NCI-H2171 treated with DMSO at 0.1 percent for 48 hours (cell line): Measurements from ENCODE around the gene UNC79.
"Not testable (repeated sequence)": the region's sequence is repeated elsewhere in the genome, so short reads cannot be mapped to it uniquely, and the experiment has no call there.

Experiments
- DNase-seq: peaks from one replicate; lab custom pipeline; 2025; lab: John Stamatoyannopoulos, UW

Gene UNC79

DNA sequence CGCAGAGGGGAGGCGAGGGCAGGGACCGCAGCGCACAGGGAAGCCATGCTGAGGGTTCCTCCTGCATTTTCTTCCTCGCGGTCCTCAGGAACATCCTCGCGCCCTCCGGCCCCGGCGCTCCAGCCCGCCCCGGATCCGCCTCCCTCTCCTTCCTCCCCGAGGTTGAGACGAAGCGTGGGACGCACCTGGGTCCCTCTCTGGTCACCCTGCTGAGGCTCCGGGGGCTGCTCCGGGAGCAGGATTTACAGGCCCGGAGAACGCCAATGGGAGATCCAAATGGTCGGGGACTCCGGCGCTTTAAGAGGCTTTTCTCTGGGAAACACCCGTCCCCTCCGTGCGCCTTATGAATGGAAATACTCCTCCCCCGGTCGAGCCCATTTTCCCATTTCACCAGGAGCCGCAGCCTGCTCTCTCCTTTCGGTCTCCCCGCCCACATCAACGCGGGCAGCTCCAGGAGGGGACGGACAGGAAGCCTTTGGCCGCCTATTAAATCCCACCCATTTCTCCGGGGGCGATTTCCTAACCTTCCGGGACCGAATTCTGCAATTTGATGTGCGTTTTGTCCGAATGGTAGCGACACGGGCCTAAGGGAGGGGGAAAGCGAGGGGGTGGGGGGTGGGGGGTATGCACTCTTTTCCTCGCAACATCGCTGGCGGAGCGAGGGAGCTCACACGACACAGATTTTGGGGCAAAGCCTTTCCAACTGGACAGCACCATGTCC, at the start of gene UNC79:
TSS of gene UNC79 (plus strand) at position 625 of the 721 bp plus-strand sequence. CDS start at position 716, 91 bp downstream.
- peak; percentile 81 for DNase-seq

DNA sequence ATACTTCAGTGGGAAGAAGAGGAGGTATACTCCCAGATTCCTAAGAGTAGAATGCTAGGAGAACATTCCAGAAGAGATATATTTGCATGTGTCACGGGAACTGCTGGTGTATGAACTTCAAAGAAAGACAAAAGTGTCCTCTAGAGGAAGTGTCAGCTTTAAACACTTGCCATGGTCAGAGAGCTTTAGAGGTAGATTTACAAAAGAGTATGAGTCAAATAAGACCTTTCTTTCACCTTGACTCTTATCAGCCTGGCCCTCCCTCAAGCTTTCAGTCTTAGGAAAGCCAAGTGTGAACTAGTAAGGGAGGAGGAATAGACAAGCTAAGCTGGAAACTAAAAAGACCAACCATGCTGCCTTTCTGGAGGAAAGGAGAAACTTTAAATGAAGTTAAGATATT, 49.1 kb upstream of the UNC79 start:
- DNase-seq: no peak

DNA sequence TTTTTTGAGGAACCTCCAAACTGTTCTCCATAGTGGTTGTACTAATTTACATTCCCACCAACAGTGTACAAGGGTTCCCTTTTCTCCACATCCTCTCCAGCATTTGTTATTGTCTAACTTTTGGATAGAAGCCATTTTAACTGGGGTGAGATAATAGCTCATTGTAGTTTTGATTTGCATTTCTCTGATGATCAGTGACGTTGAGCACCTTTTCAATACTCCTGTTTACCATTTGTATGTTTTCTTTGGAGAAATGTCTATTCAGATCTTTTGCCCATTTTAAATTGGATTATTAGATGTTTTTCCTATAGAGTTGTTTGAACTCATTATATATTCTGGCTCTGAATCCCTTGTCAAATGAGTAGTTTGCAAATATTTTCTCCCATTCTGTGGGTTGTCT, 46.5 kb upstream of the UNC79 start:
- DNase-seq: not testable (repeated sequence)

DNA sequence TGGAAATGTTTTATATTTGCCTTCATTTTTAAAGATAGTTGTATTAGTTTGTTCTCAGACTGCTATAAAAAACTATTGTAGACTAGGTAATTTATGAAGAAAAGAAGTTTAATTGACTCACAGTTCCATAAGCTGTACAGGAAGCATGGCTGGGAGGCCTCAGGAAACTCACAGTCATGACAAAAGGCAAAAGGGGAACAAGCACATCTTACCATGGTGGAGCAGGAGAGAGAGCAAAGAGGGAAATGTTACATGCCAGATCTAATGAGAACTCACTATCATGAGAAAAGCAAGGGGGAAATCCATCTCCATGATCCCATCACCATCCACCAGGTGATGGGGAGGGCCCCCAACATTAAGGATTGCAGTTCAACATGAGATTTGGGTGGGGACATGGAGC, 35.5 kb upstream of the UNC79 start:
- no peak for DNase-seq

DNA sequence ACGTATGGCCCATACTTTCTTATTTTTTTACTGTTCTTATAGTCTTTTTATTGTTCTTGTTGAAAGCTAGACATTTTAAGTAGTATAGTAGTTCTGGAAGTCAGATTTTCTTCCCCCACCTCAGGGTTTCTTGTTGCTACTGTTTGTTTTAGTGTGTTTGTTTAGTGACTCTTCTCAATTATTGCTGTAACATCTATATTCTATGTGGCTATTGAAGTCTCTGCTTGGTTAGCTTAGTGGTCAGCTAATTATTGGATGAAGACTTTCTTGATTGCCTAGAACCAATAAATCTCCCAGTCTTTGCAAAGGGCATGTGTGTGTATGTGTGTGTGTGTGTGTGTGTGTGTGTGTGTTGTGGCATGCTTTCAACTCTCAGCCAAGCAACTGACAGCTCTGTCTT, 34.3 kb upstream of the UNC79 start:
- DNase-seq: no peak

DNA sequence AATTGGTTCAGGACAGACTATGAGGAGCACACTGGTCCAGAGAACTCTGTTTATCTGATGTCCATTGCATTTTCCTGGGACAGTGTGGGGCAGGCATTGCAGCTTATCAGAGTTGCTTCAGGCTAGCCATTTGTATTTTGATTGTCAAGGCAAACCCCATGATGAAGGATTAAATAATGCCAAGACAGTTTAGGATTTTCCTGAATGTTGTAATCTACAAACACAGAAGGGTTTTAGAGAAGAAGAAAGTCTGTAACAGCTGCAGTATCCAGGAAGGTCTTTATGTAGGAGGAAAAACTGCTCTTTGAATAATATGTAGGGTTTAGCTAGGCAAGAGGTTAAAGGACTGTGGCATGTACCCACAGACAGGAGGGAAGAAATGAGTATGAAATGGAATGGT, 32.2 kb upstream of the UNC79 start:
- DNase-seq: no peak

DNA sequence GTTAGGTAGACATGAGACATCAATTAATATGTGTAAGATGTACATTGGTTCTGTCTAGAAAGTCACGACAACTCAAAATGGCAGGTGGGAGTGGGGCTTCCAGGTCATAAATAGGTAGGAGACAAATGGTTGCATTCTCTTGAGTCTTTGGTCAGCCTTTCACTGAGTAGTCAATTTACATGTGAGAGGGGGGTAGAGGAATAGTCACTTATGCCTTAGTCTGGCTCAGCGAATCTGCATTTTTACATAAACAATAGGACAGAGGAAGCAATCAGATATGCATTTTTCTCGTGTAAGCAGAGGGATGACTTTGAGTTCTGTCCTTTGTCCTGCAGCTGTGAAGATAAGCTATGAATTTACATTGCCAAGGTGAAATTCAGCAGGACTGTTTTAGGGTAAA, 27.8 kb upstream of the UNC79 start:
- no peak for DNase-seq

DNA sequence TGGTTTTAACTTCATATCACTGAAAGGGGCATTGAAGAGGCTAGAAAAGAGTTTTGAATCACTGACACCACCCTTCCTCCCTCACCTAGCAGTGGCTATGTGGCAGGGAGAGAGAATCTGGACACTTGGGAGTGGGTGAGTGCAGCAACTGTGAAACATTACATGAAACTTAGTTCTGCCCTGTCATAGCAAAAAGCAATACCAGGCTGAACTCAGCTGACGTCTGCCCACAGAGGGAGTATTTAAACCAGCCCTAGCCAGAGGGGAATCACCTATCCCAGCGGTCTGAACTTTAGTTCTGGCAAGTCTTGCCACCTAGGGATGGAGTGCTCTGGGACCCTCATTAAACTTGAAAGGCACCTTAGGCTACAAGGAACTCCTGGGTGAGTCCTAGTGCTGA, 20.7 kb upstream of the UNC79 start:
- DNase-seq: no peak

DNA sequence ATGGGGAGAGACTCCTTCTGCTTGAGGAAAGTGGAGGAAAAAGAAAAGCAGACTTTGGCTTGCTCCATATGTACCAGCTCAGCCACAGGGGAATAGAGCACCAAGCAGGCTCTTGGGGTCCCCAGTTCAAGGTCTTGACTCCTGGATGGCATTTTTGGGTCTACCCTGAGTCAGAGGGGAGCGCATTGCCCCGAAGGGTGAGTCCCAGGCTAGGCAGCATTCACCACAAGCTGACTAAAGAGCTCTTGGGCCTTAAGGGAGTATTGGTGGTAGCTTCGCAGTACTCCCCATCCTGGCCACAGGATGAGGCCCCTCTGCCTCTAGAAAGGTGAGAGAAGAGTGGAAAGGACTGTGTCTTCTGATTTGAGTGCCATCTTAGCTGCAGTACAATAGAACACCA, 19.8 kb upstream of the UNC79 start:
- DNase-seq: no peak

DNA sequence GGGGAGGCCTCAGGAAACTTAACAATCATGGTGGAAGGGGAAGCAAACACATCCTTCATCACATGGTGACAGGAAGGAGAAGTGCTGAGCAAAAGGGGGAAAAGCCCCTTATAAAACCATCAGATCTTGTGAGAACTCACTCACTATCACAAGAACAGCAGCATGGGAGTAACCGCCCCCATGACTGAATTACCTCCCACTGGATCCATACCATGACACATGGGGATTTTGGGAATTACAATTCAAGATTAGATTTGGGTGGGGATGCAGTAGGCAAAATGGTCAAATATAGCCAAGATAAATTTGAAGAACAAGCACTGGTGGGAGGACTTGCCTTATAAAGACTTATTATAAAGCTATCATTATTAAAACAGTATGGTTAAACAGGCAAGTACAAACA, 5.6 kb upstream of the UNC79 start:
- not testable (repeated sequence) for DNase-seq

DNA sequence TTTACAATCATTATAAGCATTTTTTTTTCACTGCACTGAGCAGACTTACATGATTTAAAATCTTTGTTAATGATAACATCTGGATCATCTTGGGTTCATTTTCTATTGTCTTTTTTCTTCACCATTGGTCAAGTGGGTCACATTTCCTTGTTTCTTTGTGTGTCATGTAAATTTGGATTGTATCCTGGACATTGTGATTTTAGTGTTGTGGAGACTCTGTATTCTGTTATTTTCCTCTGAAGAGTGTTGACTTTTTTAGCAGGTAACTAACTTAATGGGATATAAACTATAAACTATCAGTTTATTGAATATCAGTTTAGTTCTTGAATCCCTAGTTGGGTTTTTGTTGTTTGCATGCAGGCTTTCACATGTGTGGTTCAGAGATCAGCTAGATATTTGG, 4.0 kb upstream of the UNC79 start:
- DNase-seq: no peak

DNA sequence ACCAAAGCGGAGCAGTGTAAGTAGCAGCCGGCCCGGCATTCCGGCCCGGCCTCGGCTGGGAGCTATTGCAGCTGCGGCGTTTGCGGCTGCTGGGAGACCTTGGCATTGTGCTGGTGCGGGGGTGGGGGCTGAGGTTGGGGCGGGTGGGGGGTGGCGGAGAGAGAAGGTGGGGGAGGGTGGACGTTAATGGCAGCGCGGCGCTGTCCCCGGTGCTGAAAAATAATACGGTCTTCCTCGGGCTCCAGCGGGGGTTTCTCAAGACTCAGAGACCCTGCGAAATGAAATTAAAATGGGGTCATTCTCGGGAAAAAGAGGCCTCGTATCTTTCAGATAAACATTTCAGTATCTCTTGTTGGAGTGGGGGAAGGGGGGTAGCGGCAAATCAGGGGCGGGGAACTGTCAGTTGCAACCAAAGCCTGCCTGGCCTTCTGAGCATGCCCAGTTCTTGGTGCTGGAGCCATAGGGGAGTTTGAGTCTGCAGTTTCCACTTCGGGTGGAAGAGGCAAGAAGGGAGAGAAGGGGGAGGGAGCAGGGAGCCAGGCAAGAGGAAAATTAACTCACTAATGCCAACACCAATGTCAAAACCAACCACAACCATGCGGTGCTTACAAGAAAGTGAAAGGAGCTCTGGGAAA, 414 bp downstream of the UNC79 start:
- peak; percentile 94 for DNase-seq

DNA sequence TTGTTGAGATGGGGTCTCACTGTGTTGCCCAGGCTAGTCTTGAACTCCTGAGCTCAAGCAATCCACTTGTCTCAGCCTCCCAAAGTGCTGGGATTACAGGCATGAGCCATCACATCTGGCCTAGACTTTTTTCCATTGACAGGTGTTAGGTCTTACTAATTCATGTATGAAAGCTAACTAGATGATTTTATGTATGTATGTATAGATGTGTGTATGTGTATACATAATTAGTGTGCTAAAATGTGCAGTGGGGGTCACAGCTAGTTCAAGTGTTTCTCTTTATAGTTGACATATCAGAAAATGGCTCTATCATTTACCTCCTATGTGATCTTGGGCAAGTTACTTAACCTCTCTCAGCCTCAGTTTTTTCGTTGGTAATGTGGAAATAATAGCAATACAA, 23.5 kb downstream of the UNC79 start:
- DNase-seq: no peak

DNA sequence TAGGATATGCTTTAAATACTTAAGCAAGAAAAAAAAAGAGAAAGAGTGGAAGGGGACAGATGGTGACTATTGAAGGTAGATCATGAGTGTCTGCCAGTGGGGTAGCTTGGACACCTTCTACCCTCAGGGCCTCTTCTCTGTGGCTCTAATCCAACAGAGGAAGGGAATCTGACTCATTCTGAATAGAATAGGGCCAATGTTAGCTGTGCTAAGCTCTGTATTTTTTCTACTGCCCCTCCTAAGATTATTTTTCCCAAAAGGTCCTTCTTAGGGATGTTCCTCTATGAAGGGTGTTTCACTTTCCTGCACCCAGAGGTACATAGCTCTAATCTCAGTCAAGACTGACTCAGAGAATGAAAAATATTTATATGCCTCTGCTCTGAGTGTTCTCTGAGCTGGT, 25.6 kb downstream of the UNC79 start:
- peak; percentile 69 for DNase-seq

DNA sequence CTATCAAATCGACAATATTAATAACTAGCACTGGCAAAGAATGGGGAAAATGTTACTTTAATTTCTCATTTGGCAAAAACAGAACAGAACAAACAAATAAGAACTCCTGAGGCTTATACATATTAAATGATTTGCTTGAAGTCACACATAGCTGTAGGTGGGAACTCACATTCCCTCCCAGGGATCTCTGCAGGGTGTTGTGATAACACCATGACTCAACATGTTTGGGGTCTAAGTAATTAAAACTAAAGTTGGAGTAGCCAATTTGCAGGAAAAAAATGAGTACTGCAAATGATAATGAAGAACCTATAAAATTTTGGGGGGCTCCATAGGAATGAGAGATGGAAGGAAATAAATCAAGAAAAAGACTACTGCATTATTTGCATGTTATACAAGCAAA, 27.5 kb downstream of the UNC79 start:
- DNase-seq: peak; percentile 53

DNA sequence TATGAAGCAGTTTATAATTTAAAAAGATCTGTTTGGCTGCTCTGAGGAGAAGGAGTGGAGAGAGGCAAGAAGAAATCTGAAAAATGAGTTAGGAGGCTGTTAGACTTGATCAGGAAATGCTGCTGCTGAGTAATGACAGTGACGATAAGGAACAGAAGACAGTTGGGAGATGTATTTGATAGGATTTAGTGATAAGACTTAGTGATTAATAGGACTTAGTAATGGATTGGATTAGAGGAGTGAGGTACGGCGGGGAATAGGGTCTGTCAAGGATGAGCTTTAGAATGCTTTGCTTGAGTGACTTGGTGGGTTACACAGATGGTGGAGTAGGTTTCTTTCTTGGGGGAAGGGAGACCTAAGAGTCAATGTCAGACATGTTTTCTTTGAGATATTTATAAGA, 31.7 kb downstream of the UNC79 start:
- DNase-seq: no peak

DNA sequence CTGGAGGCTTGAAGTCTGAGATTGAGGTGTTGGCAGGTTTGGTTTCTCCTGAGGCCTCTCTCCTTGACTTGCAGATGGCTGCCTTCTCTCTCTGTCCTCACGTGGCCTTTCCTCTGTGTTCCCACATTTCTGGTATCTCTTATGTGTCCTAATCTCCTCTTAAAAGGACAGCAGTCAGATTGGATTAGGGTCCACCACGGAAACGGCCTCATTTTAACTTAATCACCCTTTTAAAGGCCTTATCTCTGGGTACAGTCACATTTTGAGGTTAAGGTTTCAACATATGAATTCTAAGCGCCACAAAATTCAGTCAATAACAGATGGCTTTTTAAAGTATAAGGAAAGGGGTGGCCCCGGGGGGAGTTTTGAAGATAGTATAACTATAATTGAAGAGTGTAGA, 33.5 kb downstream of the UNC79 start:
- DNase-seq: peak; percentile 19

DNA sequence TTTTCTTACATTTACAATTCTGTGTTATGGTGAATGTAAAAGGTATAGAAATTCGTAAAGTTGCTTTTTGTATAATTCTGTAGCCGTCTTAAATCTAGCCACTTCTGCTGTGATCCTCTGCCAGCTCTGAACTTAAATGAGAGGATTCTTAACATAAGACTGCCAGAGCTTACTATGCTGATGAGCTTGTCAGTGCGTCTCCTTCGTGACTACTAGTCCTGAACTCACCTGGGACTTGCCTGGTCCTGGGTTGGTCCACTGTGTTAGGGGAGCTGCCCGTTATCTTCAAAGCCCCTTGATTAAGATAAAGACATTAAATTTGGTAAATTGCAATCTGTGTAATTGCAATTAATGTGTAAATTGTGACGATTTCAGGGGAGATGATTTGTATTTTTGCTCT, 44.7 kb downstream of the UNC79 start:
- DNase-seq: no peak

DNA sequence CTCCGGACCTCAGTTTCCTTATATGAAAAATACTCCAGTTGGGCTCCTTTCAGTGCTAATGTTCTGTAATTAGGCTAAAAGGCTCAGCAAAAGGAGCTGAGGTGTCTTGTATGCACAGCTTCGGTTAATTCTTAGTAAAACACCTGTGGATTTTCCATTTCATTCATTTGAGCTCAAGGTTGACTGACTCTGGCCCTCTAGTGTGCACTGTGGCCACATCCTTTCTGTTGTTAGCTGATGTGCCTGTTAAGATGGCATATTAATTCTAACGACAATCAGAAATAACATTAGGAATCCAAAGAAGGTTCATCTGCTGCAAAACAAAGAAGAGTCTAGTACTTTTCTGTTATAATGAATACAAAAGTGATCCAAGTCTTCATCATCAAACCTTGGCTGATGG, 45.6 kb downstream of the UNC79 start:
- DNase-seq: no peak

DNA sequence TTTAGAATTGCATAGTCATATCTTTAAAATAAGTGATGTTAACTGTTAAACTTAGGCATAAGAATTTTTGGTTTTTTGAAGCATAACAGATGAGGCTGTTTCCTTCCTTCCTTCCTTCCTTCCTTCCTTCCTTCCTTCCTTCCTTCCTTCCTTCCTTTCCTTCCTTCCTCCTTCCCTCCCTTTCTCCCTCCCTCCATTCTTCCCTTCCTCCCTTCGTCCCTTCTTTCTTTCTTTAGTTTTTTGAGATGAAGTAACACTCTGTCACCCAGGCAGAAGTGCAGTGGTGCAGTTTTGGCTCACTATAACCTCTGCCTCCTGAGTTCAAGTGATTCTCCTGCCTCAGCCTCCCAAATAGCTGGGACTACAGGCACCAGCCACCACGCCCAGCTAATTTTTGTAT, 48.3 kb downstream of the UNC79 start:
- DNase-seq: not testable (repeated sequence)

DNA sequence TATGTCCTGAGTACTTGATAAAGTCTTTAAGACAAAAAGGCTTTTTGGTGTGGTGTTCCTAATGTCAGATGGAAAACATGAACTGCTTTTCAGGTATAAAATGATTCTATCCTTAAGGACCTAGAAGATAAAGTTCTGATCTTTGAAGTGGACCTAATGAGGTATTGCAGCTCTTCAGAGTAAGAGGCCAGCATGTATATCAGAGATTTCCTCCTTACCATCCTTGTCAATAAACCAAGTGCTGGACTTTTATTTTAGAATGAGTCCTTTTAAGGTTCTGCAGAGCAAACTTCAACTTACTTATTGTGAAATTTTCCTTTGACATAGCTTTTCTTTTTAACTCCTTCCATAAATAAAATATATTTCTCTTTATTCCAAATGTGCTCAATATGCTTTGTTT, 50.1 kb downstream of the UNC79 start:
- no peak for DNase-seq

DNA sequence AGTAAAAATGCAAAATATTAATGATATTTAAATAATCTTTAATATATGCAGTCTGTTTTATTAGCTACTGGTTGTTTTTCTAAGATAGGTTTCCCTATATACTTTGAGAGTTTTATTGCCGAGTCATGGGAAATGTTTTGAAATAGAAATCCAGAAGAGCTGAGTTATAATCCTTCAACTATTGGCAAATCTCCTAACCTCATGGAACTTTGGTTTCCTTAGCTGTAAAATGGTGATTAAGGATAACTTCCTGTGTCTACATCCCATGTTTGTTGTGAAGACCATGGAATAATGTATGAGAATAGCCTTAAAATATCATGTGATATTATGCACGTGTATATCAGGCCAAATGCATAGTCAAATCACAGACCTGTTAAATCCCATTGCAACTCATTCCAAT, 51.0 kb downstream of the UNC79 start:
- DNase-seq: no peak

DNA sequence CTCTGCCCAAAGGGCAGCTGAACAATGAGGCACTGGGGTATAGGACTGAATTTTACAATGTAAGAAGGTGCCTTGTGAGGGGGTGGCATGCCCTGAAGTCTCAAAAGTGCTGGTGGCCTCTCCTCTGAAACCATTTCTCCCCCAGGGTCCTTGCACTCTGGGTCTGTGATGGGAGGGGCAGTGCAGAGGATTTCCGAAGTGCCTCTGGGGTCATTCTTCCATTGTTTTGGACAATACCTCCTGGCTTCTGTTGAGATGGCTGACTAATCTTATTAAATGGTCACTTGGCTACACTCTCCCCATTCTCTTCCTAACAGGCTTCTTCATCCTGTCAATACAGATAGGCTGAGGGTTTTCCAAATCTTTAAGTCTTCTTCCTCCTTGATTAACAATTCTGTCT, 59.3 kb downstream of the UNC79 start:
- DNase-seq: no peak

DNA sequence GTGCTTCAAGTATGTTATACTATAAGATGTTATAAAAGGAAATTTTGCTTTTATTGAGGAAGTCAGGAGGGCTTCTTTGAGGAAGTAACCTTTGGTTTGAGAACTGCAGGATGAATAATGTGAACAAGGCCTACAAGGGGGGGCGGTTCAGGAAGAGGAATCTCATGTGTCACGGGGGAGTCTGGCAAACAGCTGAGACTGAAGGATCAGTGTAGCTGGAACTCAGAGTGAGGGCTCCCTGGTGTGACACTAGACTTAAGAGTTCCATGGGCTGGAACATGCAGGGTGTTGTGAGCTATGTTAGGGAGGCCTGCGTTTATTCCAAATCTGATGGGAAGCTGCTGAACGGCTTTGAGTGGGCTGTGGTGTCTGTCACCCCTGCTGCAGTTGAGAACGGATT, 62.3 kb downstream of the UNC79 start:
- DNase-seq: no peak
